HG03432 (cell line): ENCODE measurements around the gene NFKBIA.
"Not testable (repeated sequence)": the region's sequence is repeated elsewhere in the genome, so short reads cannot be mapped to it uniquely, and the experiment has no call there.

Experiments used
- ATAC-seq: cut with Tn5 transposase; IDR thresholded peaks from one replicate; pipeline ENCODE4 v1.9.1; 2021; ENCODE audit warnings: mild to moderate bottlenecking, moderate library complexity; ENCODE audit not compliant: unreplicated experiment

Gene NFKBIA

GRCh38 chr14:35409595-35409994 is 5.0 kb upstream of the NFKBIA start:
- no peak for ATAC-seq

GRCh38 chr14:35408026-35408425 is 3.5 kb upstream of the NFKBIA start:
- no peak for ATAC-seq

- no peak for ATAC-seq
Measured at GRCh38 chr14:35407306-35407630, 2.7 kb upstream of the NFKBIA start.

- no peak for ATAC-seq
Measured at GRCh38 chr14:35406506-35407305, 2.2 kb upstream of the NFKBIA start.

GRCh38 chr14:35406090-35406489 is 1.5 kb upstream of the NFKBIA start:
- ATAC-seq: no peak

- ATAC-seq: no peak
Measured at GRCh38 chr14:35405304-35405996, 901 bp upstream of the NFKBIA start.

GRCh38 chr14:35403603-35404448 is 723 bp downstream of the NFKBIA start:
- peak; percentile 64 for ATAC-seq

GRCh38 chr14:35403114-35403602 is 1.4 kb downstream of the NFKBIA start:
- no peak for ATAC-seq

- no peak for ATAC-seq
Measured at GRCh38 chr14:35402323-35403113, 2.0 kb downstream of the NFKBIA start.

GRCh38 chr14:35401422-35402265 is 2.9 kb downstream of the NFKBIA start:
- no peak for ATAC-seq

- no peak for ATAC-seq
Measured at GRCh38 chr14:35400648-35401421, 3.7 kb downstream of the NFKBIA start.

- no peak for ATAC-seq
Measured at GRCh38 chr14:35399083-35399937, 5.2 kb downstream of the NFKBIA start.

- no peak for ATAC-seq
Measured at GRCh38 chr14:35398071-35398584, 6.4 kb downstream of the NFKBIA start.

- ATAC-seq: not testable (repeated sequence)
Measured at GRCh38 chr14:35396610-35397009, 7.9 kb downstream of the NFKBIA start.

- no peak for ATAC-seq
Measured at GRCh38 chr14:35395283-35395682, 9.3 kb downstream of the NFKBIA start.

GRCh38 chr14:35394326-35395013 is 10.1 kb downstream of the NFKBIA start:
- ATAC-seq: no peak

GRCh38 chr14:35393826-35394225 is 10.7 kb downstream of the NFKBIA start:
- no peak for ATAC-seq
